ENCODE data around the gene ADGRE3. TPM values are rescaled to one million over a fixed set of nuclear protein-coding genes. Genes with fewer than 3 reads are reported as not detected.
A peak's percentile ranks its signal among the peaks of the same experiment; 100 is the strongest.

The ADGRE3 gene
- total RNA-seq, 1 donor from 2014 or later = not detected

DNA sequence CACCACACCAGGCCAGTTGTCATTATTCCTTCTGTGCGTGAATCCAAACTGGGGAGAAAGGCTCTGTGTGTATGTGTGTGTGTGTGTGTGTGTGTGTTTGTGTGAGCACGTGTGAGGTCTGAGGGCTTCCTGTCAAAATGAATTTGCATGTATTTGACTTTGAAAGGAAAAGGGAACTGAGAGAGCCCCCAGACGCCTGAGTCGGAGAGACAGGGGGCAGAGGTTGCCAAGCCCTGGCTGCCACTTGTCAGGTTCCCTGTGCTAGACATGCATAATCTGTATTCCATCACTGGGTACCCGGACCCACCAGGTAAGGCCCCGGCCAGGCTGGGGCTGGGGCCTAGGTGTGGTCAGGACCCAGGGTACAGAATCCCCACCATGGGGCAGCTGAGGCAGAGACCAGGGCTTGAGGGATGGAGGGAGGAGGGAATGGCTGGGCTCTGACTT, 91.7 kb downstream of the ADGRE3 start, which contains the start of gene CLEC17A:
CLEC17A (plus strand) TSS at position 191 of the 447 bp plus-strand sequence; CDS start at position 268, 77 bp downstream.
- no peaks in the 10 kb centered on the region for H3K4me1 Mint-ChIP-seq

DNA sequence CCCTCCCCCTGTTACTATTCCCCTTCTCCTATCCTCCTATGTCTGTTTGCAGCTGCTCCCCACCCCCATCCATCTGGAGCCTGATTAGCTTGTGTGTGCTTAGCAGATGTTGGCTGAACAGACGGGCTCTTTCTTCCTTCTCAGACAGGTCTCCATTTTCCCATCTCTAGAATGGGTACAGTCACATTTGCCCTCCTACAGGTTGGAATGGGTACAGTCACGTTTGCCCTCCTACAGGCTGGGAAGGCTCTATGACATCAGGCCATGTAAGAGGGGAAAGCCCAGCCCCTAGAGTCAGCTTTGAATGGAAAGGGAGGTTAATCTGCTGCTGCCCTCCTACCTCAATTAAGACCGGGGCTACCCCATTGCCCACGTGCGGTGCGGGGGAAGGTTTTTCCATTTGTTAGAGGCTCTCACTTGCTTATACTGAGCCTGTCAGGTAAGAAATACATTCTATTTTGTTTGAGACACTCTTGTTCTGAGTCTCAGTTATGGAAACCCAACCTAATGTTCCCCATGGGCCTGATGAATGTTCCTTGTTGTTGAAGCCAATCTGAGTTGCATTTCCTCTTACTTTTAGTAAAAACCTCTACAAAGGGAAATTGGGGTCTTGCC, 93.9 kb downstream of the ADGRE3 start:
- Histone ChIP-seq H3K27ac (no peak overlapping the region), H3K79me2 (ENCODE audit: low read depth) (no peaks in the 10 kb centered on the region), H2AFZ (replicated peaks) (no peak overlapping the region), H3K9ac (no peak overlapping the region), H3K36me3 (no peaks in the 10 kb centered on the region), H4K20me1 (ENCODE audit: low read depth) (no peaks in the 10 kb centered on the region), H3F3A (ENCODE audit: low read depth) (no peaks in the 10 kb centered on the region), H3K4me3 (no peak overlapping the region), H3K4me1 (no peaks in the 10 kb centered on the region), H3K9me3 (ENCODE audit: low read depth) (no peaks in the 10 kb centered on the region), H3K27me3 (no peaks in the 10 kb centered on the region), H3K4me2 (no peak overlapping the region)
- H3K9me3 Mint-ChIP-seq = no peaks in the 10 kb centered on the region
- H3K27ac Mint-ChIP-seq = no peak overlapping the region
- TF ChIP-seq EZH2phosphoT487 (IDR thresholded peaks at IDR 0.05) (no peak), EZH2 (IDR thresholded peaks at IDR 0.05) (no peak)
- TF ChIP-seq, protein P1, sequence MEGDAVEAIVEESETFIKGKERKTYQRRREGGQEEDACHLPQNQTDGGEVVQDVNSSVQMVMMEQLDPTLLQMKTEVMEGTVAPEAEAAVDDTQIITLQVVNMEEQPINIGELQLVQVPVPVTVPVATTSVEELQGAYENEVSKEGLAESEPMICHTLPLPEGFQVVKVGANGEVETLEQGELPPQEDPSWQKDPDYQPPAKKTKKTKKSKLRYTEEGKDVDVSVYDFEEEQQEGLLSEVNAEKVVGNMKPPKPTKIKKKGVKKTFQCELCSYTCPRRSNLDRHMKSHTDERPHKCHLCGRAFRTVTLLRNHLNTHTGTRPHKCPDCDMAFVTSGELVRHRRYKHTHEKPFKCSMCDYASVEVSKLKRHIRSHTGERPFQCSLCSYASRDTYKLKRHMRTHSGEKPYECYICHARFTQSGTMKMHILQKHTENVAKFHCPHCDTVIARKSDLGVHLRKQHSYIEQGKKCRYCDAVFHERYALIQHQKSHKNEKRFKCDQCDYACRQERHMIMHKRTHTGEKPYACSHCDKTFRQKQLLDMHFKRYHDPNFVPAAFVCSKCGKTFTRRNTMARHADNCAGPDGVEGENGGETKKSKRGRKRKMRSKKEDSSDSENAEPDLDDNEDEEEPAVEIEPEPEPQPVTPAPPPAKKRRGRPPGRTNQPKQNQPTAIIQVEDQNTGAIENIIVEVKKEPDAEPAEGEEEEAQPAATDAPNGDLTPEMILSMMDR (IDR thresholded peaks at IDR 0.05) = peak; percentile 8
- H3K4me3 Mint-ChIP-seq = no peak overlapping the region
- peaks cover 14% of the 10 kb centered on the region for H3K27me3 Mint-ChIP-seq (ENCODE audit: insufficient read depth, low read depth)
- H3K4me1 Mint-ChIP-seq = no peaks in the 10 kb centered on the region
- no peak for DNase-seq (ENCODE audit: low spot score)
- H3K36me3 Mint-ChIP-seq = no peaks in the 10 kb centered on the region

More for the DNA sequence above, 91.7 kb downstream of the ADGRE3 start, which contains the start of gene CLEC17A:
- H3K79me2 ChIP-seq (ENCODE audit: low read depth) = no peaks in the 10 kb centered on the region
- no peak within 1 kb of the TSS for H2AFZ ChIP-seq (replicated peaks)
- Mint-ChIP-seq H3K36me3 (no peaks in the 10 kb centered on the region), H3K27ac (no peak within 1 kb of the TSS), H3K9me3 (no peaks in the 10 kb centered on the region), H3K4me3 (no peak within 1 kb of the TSS), H3K27me3 (ENCODE audit: insufficient read depth, low read depth) (peaks cover 14% of the 10 kb centered on the region)
- H3K4me3 ChIP-seq = no peak within 1 kb of the TSS
- no peaks in the 10 kb centered on the region for H3F3A ChIP-seq (ENCODE audit: low read depth)
- H3K9ac ChIP-seq = no peak within 1 kb of the TSS
- H3K4me1 ChIP-seq = no peaks in the 10 kb centered on the region
- H3K36me3 ChIP-seq = no peaks in the 10 kb centered on the region
- no peak within 1 kb of the TSS for H3K4me2 ChIP-seq
- DNase-seq (ENCODE audit: low spot score) = no peak
- TF ChIP-seq, protein P1 (IDR thresholded peaks at IDR 0.05) = no peak
- TF ChIP-seq EZH2phosphoT487 (IDR thresholded peaks at IDR 0.05) = no peak
- no peak for TF ChIP-seq EZH2 (IDR thresholded peaks at IDR 0.05)
- H3K27me3 ChIP-seq = no peaks in the 10 kb centered on the region
- H4K20me1 ChIP-seq (ENCODE audit: low read depth) = no peaks in the 10 kb centered on the region
- H3K27ac ChIP-seq = no peak within 1 kb of the TSS
- no peaks in the 10 kb centered on the region for H3K9me3 ChIP-seq (ENCODE audit: low read depth)

DNA sequence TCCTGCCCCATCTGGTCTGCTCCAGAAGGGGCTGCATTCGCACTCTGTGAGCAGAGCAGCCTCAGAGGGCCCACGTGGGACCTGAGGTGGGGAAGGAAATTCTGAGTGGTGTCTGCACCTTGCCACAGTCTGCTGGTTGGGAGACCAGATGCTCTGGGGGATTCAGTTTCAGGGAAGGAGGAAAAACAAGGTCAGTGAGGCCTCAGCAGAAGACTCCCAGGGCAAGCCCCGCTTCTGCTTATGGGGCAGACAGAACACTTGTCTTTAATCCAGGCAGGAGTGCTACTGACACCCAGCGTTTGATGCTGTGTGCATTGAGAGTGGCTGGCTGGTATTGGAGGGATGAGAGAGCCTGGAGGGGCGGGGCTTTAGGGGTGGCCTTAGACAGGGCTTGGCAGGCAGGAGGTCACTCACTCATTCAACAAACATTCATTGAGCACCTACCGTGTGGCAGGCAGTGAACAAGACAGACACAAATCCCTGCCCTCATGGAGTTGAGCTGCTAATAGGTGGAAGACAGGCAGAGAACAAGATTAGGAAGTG, 96.7 kb downstream of the ADGRE3 start:
- peaks cover 7% of the 10 kb centered on the region for H3F3A ChIP-seq (ENCODE audit: low read depth)
- H3K9me3 ChIP-seq (ENCODE audit: low read depth) = no peaks in the 10 kb centered on the region
- DNase-seq (ENCODE audit: low spot score) = peak; percentile 35
- no peaks in the 10 kb centered on the region for H3K36me3 ChIP-seq
- no peak overlapping the region for H3K4me3 ChIP-seq
- Mint-ChIP-seq H3K27ac (no peak overlapping the region), H3K27me3 (ENCODE audit: insufficient read depth, low read depth) (peaks cover 8% of the 10 kb centered on the region), H3K36me3 (no peaks in the 10 kb centered on the region), H3K9me3 (no peaks in the 10 kb centered on the region), H3K4me3 (no peak overlapping the region), H3K4me1 (peaks cover 6% of the 10 kb centered on the region)
- no peaks in the 10 kb centered on the region for H3K79me2 ChIP-seq (ENCODE audit: low read depth)
- H3K4me2 ChIP-seq = no peak overlapping the region
- H3K27ac ChIP-seq = no peak overlapping the region
- TF ChIP-seq EZH2phosphoT487 (IDR thresholded peaks at IDR 0.05) (no peak), EZH2 (IDR thresholded peaks at IDR 0.05) (no peak)
- TF ChIP-seq, protein P1 (IDR thresholded peaks at IDR 0.05) = no peak
- no peaks in the 10 kb centered on the region for H3K27me3 ChIP-seq
- H2AFZ ChIP-seq (replicated peaks) = no peak overlapping the region
- no peak overlapping the region for H3K9ac ChIP-seq
- H3K4me1 ChIP-seq = peaks cover 5% of the 10 kb centered on the region
- no peaks in the 10 kb centered on the region for H4K20me1 ChIP-seq (ENCODE audit: low read depth)
